ENCODE measurements around the gene TNRC18.

TNRC18 gene

DNA sequence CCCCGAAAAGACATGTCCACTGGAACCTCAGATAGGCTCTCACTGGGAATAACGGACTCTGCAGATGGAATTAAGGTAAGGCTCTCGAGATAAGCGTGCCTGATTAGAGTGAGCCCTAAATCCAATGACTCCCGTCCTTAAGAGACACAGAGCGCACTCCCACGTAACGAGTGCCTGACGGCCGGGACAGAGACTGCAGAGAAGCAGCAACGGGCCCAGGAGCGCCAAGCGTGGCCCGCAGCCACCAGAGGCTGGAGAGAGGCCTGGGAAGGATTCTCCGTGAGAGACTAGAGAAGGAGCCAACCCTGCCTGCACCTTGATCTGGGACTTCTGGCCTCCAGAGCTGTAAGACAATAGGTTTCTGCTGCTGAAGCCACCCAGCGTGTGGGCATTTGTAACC, 20.0 kb upstream of the TNRC18 start:
- TF ChIP-seq, protein P1, sequence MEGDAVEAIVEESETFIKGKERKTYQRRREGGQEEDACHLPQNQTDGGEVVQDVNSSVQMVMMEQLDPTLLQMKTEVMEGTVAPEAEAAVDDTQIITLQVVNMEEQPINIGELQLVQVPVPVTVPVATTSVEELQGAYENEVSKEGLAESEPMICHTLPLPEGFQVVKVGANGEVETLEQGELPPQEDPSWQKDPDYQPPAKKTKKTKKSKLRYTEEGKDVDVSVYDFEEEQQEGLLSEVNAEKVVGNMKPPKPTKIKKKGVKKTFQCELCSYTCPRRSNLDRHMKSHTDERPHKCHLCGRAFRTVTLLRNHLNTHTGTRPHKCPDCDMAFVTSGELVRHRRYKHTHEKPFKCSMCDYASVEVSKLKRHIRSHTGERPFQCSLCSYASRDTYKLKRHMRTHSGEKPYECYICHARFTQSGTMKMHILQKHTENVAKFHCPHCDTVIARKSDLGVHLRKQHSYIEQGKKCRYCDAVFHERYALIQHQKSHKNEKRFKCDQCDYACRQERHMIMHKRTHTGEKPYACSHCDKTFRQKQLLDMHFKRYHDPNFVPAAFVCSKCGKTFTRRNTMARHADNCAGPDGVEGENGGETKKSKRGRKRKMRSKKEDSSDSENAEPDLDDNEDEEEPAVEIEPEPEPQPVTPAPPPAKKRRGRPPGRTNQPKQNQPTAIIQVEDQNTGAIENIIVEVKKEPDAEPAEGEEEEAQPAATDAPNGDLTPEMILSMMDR (IDR thresholded peaks at IDR 0.05; ENCODE audit: low read depth, low read length): no peak
- H3K4me3 ChIP-seq (ENCODE audit: low read depth, low read length): no peak overlapping the region
- in situ Hi-C loops (cut with HindIII; ENCODE audit: low sequenced_read_pairs): no loop called here
- DNase-seq (ENCODE audit: low read depth, low spot score): no peak

DNA sequence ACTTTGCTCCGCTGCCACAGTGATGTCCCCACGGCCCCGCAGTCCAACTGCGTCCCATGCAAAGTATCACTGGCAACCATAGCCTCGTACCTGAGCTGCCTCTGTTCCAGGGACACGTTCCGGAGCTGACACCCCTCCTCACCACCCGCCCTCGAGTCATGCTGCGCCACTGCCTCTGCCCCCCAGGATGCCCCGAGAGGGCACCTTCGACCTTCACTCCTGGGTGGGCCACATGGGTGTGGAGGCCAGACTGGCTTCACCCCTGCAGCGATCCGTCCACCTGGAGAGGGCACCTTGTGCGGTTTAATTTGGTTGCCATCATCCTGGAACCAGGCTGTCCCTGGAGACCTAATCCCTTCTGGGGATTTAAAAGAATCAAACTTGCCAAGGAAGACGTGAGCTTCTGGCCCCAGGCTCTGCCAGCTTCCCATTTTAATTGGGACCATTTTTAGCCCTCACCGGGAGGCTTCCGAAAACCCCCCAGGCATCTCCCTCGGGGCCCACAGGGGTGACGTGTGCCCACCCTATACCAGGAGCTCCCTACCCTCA, 19.2 kb upstream of the TNRC18 start:
- DNase-seq (ENCODE audit: low read depth, low spot score): no peak
- TF ChIP-seq, protein P1 (IDR thresholded peaks at IDR 0.05; ENCODE audit: low read depth, low read length): no peak
- no peak overlapping the region for H3K4me3 ChIP-seq (ENCODE audit: low read depth, low read length)
- in situ Hi-C loops (cut with HindIII; ENCODE audit: low sequenced_read_pairs): no loop called here

GRCh38 chr7:5441840-5442503, 18.3 kb upstream of the TNRC18 start:
- in situ Hi-C loops (cut with HindIII; ENCODE audit: low sequenced_read_pairs): no loop called here
- H3K4me3 ChIP-seq (ENCODE audit: low read depth, low read length): no peak overlapping the region
- TF ChIP-seq, protein P1 (IDR thresholded peaks at IDR 0.05; ENCODE audit: low read depth, low read length): no peak
- no peak for DNase-seq (ENCODE audit: low read depth, low spot score)

- in situ Hi-C loops (cut with HindIII; ENCODE audit: low sequenced_read_pairs): no loop called here
- DNase-seq (ENCODE audit: low read depth, low spot score): no peak
- H3K4me3 ChIP-seq (ENCODE audit: low read depth, low read length): no peak overlapping the region
- TF ChIP-seq, protein P1 (IDR thresholded peaks at IDR 0.05; ENCODE audit: low read depth, low read length): no peak
Observed at GRCh38 chr7:5439572-5440496, 16.2 kb upstream of the TNRC18 start.

- TF ChIP-seq, protein P1 (IDR thresholded peaks at IDR 0.05; ENCODE audit: low read depth, low read length): no peak
- DNase-seq (ENCODE audit: low read depth, low spot score): no peak
- no peak overlapping the region for H3K4me3 ChIP-seq (ENCODE audit: low read depth, low read length)
- in situ Hi-C loops (cut with HindIII; ENCODE audit: low sequenced_read_pairs): no loop called here
Observed at GRCh38 chr7:5439209-5439571, 15.6 kb upstream of the TNRC18 start.

DNA sequence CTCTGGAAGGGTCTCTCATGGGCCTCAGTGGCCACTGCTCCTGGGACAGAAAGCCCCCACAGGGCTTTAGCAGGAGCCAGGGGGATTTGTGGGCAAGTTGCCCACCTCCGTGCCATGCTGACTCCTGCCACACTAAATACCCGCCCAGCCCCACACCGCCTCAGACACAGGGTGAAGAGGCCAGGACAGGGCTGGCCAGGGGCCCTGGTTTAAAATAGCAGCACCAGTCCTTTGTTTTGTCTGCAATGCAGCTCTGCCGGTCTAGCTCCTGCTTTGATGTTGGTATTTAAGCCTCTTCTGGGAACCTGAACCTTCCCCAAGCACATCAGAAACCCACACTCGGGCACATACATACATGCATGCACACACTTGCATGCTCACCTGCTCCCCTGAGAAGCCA, 14.4 kb upstream of the TNRC18 start:
- no peak overlapping the region for H3K4me3 ChIP-seq (ENCODE audit: low read depth, low read length)
- in situ Hi-C loops (cut with HindIII; ENCODE audit: low sequenced_read_pairs): no loop called here
- DNase-seq (ENCODE audit: low read depth, low spot score): no peak
- TF ChIP-seq, protein P1 (IDR thresholded peaks at IDR 0.05; ENCODE audit: low read depth, low read length): no peak
